Hair follicle dermal papilla cell (primary cell): ENCODE data around the gene CCNF. TPM values are rescaled to one million over a fixed set of nuclear protein-coding genes. Genes with fewer than 3 reads are reported as not detected.

ENCODE experiments used
- small RNA-seq: library from RNA; depleted of rRNA; stranded (forward); fragments of <200 nt; gene quantifications from one replicate; pipeline ENCODE3, GENCODE V24; 2012
- total RNA-seq: library from RNA; depleted of rRNA; stranded (reverse); fragments of >200 nt; gene quantifications from 2 replicates; pipeline ENCODE4 v1.2.3, GENCODE V29; 2012

CCNF gene, protein sequence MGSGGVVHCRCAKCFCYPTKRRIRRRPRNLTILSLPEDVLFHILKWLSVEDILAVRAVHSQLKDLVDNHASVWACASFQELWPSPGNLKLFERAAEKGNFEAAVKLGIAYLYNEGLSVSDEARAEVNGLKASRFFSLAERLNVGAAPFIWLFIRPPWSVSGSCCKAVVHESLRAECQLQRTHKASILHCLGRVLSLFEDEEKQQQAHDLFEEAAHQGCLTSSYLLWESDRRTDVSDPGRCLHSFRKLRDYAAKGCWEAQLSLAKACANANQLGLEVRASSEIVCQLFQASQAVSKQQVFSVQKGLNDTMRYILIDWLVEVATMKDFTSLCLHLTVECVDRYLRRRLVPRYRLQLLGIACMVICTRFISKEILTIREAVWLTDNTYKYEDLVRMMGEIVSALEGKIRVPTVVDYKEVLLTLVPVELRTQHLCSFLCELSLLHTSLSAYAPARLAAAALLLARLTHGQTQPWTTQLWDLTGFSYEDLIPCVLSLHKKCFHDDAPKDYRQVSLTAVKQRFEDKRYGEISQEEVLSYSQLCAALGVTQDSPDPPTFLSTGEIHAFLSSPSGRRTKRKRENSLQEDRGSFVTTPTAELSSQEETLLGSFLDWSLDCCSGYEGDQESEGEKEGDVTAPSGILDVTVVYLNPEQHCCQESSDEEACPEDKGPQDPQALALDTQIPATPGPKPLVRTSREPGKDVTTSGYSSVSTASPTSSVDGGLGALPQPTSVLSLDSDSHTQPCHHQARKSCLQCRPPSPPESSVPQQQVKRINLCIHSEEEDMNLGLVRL
- 6.0 and 6.7 TPM in 2 replicates for total RNA-seq

DNA sequence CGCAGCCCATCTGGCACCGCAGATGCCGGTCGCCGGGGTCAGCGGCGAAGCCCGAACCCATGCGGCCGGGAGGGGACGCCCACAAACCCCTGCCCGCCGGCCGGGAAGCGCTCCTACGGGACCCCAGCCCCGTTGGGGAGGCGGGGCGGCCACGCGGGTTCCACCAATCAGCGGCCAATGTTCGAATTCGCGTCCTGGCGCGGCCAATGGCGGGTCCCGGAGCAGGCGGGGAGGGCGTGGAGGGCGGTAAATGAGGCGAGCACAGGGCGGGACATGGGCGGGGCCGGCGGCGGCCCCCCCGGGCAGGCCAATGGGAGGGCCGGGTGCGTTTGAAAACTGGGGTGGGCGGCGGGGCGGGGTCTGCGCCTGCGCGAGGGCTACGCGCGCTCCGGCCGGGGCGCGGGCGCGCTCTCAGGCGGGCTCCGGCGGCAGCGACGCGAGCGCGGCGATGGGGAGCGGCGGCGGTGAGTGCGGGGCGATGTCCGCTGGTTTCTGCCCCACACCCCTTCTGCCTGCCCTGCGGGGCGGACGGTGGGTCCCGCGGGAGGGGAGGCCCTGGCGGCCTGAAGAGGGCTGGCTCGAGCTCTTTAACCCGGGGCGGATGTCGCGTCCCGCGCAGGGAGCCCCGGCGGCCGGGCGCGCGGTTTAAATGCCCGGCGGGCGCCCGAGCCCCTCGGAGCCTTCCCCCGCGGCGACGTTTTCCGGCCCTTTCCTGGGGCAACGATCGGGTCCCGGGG, at the start of gene CCNF:
Gene CCNF, plus strand, starts transcription at position 414 of the 737 bp plus-strand sequence. Its CDS starts 35 bp downstream, at position 449.

DNA sequence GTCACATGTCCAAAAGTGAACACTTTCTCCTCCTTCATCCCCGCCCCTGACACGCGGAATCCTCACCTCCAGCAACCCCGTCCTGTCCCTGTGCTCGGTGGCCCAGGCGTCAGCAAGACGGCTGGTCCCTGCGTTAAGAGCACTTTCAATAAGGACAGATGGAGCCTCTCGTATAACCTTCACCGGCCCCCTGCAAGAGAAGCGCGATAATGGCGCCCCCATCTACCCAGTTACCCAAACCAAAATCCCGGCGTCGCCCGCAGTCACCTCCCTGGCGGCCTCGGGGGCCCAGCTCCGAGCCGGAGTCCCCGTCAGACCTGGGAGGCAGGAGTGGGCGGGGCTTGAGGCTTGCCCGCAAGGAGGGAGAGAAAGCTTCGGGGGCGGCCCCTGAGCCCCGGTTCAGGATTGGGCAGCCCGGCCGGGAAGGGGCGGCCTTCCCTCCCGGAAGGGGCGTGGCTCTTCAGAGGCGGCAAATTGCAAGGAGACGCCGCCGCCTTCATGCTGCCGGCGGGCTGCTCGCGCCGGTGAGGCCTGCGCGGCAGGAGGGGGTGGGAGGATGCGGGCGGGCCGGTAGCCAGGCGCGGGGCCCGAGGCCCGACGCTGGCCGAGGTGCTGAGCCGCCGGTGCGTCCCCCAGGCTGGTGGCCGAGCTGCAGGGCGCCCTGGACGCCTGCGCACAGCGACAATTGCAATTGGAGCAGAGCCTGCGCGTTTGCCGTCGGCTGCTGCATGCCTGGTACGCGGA, 30.6 kb downstream of the CCNF start, which contains the start of gene TEDC2:
Gene TEDC2, plus strand, starts transcription at position 463 of the 744 bp plus-strand sequence. Its CDS starts 36 bp downstream, at position 499.

DNA sequence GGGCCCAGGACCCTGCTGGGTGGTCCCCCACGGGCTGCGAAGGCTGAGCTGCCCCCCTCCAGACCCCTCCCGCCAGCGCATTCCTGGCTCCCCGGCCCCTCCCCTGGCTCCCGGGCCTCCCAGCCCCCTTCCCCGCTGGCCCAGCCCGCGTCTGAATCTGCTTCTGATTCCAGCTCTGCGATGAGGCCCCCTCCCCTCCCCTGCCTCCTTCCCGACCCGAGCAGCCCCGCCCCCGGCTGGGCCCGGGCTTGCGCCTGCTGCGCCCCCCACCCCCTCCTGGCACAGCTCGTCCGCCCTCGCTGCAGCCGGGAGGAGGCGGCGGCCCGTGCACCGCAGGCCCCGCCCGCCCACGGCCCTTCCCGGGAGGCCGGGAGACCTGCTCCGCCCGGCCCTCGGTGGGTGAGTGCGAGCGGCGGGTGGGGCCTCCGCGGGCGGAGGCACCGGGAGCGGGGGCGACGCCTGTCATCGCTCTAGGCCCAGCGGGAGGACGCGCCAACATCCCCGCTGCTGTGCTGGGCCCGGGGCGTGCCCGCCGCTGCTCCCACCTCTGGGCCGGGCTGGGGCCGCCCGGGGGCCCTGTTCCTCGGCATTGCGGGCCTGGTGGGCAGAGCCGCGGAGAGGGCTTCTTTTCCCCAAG, 41.9 kb downstream of the CCNF start, which contains the start of gene NTN3:
Gene NTN3, plus strand, starts transcription at position 282 of the 637 bp plus-strand sequence. CDS start 405 bp downstream, outside the sequence.

DNA sequence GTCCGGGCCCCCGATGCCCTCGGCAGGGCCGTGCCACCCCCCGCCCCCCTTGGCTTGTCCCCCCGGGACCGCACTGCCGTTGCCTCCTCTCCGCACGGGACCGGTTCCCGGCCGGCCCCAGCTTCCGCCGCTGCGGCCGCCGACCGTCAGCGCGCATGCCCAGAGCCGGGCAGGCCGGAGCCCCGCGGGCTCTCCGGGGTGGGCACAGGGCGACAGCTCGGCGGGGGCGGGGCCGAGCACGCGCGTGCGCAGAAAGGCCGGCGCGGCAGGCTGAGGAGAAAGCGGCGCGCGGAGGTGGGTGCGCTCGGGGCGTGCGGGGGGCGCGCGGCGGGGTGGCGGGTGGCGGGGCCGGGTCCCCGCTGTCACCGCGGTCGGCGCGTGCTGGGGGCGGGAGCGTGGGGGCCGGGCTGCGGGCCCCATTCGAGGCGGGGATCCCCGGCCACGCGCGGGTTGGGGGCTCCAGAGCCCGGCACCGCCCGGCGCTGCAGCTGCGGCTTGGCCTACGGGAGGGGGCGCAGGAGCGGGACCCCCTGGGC, 45.7 kb downstream of the CCNF start, which contains the start of gene TBC1D24:
Gene TBC1D24, plus strand, starts transcription at position 251 of the 536 bp plus-strand sequence. CDS start 21,022 bp downstream, outside the sequence.

Small RNA genes within 50 kb of the gene (small RNA-seq; reads per million reads assigned to genes)
- not detected for gene MIR6768

Other genes with a start within 250 kb of the CCNF start
- gene CASKIN1, start 232.8 kb upstream of the CCNF start, total RNA-seq = 0.12 and 0.16 TPM in 2 replicates
- 38.0 and 41.0 TPM in 2 replicates for gene MLST8, start 224.0 kb upstream of the CCNF start, total RNA-seq
- 0.65 and 1.1 TPM in 2 replicates for gene BRICD5, start 218.6 kb upstream of the CCNF start, total RNA-seq
- 9.9 and 12.4 TPM in 2 replicates for gene PGP, start 214.6 kb upstream of the CCNF start, total RNA-seq
- 27.2 and 33.3 TPM in 2 replicates for gene E4F1, start 205.9 kb upstream of the CCNF start, total RNA-seq
- gene DNASE1L2, start 193.0 kb upstream of the CCNF start, total RNA-seq = 0.85 and 0.97 TPM in 2 replicates
- 35.7 and 37.3 TPM in 2 replicates for gene ECI1, start 177.9 kb upstream of the CCNF start, total RNA-seq
- gene RNPS1, start 161.3 kb upstream of the CCNF start, total RNA-seq = 68.7 and 69.3 TPM in 2 replicates
- 0.36 and 1.9 TPM in 2 replicates for gene ABCA3, start 88.7 kb upstream of the CCNF start, total RNA-seq
- gene TEDC2, start 30.7 kb downstream of the CCNF start, total RNA-seq = 1.1 and 1.2 TPM in 2 replicates
- gene NTN3, start 41.9 kb downstream of the CCNF start, total RNA-seq = 0.73 and 0.97 TPM in 2 replicates
- 28.7 and 31.0 TPM in 2 replicates for gene TBC1D24, start 45.7 kb downstream of the CCNF start, total RNA-seq
- gene ATP6V0C, start 84.5 kb downstream of the CCNF start, total RNA-seq = 14.6 and 27.6 TPM in 2 replicates
- gene AMDHD2, start 90.9 kb downstream of the CCNF start, total RNA-seq = 54.8 and 66.0 TPM in 2 replicates
- not detected in 2 replicates for gene CEMP1, start 102.0 kb downstream of the CCNF start, total RNA-seq
- 25.7 and 32.5 TPM in 2 replicates for gene PDPK1, start 108.6 kb downstream of the CCNF start, total RNA-seq